HUDEP-2 (cell line): ENCODE results near the gene RALGPS2.

Experiments used
- DNase-seq, 76 experiments: peaks; one replicate each; lab custom pipeline; 2025; ENCODE audit not compliant: unreplicated experiment in 76 of 76; lab: John Stamatoyannopoulos, UW

The RALGPS2 gene

DNA sequence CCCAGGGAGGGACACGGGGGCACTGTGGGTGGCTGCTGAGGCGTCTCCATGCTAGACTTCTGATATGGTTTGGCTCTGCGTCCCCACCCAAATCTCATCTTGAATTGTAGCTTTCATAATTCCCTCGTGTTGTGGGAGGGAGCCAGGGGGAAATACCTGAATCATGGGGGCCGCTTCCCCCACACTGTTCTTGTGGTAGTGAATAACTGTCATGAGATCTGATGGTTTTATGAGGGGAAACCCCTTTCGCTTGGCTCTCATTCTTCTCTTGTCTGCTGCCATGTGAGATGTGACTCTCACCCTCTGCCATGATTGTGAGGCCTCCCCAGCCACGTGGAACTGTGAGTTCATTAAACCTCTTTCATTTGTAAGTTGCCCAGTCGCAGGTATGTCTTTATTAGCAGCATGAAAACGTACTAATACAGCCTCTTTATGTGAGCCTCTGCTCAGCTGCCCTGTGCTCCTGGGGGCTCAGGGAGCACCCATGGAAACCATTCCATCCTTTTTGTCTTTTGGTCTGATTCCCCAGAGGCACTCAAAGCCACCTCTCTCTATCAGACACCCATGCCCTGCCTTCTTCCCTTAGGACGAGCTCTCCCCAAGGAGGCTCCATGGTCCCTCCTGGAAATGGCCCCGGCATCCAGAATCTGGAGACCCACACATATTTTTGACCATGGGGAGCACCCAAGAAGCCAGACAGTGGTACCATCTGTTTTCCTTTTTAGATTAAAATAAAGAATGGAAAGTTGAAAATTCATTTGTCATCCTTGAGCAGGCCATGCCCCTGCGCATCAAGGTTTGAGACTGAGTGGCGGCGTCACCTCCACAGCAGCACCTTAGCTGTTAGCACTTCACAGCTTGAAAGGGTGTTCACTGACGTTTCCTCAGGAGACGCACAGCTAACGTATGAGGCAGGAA lies 234.8 kb downstream of the RALGPS2 start:
- no peak for DNase-seq

DNA sequence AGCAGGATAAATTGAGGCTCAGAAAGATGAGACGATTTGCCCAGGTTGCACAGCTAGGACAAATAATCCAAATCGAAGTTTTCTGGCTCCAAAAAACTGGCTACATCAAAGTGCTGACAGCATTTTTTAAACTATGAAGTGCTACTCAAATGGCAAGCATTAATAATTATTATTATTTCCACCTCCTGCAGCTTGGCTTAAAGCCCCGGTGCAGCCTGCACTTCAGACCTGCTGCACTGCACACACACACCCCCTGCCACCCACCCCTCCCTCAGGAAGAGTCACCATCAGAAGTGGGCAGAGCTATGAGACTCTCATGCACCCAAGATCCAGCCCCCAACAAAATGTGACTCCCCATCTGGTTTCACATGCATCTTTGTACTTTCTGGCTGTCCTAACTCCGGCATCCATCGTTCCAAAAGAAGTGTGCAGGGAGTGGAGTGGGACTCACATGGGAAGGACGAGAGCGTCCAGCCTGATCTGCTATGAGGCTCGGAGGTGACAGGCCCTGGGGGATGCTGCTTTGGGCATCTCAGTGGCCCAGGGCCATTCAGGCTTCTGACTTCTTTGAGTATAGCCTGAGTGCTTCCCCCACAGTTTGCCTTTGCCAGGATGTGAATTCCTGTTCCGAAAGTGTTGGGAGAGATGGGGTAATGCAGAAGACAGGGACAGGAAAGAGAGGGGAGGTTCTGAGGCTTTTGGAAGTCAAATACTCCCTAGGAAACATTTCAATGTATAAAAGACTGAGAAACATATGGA lies 235.6 kb downstream of the RALGPS2 start:
- DNase-seq, result no peak

DNA sequence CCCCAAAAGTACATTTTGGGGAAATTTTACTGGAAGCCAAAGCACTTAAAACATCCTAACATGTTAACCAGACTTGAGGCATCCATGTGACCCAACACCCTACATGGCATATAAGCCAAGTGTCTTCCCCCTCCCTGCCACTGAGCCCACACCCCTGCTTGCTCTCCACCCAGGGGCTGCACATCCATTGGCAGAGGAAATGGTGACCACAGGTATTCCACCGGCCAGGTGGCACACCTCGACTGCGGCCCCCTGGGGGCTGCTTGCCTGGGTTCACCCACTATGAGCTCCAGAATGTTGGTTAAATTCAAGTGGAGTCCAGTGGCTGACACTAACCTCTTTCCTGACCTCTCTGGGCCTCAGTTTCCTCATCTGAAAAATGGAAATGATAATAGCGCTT lies 236.3 kb downstream of the RALGPS2 start:
- DNase-seq, result no peak

DNA sequence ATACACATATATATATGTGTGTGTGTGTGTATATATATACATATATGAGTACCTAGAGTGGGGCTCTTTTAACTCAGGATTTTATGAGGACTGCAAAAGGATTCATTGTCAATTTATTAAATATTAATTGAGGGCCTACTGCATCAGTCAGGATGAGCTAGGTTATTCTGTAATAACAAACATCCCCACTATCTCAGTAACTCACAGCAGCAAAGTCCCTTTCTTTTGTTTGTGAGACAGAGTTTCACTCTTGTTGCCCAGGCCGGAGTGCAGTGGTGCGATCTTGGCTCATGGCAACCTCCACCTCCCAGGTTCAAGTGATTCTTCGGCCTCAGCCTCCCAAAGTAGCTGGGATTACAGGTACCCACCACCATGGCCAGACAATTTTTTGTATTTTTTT lies 236.8 kb downstream of the RALGPS2 start:
- DNase-seq, result no peak

DNA sequence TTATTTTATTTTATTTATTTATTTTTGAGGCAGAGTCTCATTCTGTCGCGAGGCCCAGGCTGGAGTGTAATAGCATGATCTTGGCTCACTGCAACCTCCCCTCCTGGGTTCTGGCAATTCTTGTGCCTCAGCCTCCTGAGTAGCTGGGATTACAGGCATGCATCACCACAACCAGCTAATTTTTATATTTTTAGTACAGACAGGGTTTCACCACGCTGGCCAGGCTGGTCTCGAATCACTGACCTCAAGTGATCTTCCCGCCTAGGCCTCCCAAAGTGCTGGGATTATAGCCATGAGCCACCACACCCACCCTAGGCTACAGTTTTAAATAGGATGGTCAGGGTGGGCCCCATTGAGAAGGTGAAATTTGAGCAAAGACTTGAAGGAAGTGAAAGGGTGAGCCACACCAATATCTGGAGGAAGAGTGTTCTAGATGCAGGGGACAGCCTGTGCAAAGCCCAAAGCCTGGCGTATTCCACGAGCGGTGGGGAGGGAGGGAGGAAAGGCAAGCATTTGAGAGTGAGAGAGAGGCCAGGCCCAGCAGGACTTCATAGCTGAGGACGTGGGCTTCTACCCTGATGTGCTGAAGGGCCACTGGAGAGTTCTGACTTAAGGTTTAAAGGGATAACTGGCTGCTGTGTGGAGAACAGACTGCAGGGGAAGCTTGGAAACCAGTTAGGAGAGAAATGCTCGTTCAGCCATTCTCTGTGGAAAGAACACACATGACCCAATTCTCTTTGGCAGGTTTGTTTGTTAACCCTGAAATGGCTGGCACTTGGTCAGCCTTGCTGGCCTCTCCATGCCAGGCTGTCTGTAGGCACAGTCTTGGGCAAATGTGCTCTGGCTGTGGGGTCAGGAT lies 238.0 kb downstream of the RALGPS2 start:
- DNase-seq, result no peak

DNA sequence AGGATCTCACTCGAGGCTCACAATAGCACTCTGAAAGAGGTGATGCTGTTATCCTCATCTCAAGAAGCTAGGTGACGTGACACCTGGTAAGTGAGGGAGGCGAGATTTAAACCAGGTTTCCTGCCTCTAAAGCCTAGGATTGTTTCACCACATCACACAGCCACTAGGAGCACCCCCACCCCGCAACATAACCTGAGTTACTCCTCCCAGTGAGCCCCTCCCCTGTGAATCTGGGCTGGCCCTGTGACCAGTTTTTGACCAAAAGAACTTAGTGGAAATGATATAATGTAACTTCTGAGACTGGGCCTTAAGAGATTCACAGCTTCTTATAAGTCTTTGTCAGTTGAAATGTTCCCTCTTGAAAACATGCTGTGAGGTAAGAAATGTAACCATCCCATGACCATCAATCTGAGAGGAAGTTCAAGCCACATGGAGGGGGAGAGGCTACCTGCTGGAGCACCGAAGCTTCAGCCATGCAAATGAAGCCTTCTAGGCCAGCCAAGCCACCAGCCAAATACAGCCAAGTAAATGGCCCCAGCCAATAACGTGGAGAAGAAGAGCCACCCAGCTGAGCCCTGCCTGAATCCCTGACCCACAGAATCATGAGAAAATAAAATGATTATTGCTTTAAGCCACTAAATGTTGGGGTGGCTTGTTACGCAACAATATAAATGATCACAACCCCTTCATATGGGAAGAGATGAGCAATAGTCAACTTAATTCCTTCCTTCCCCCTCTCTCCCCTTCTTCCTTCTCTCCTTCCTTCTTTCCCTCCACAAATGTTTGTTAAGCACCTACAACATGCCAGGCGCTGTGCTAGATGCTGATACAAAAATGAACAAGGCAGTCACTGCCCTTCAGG lies 239.7 kb downstream of the RALGPS2 start:
- DNase-seq, result no peak

DNA sequence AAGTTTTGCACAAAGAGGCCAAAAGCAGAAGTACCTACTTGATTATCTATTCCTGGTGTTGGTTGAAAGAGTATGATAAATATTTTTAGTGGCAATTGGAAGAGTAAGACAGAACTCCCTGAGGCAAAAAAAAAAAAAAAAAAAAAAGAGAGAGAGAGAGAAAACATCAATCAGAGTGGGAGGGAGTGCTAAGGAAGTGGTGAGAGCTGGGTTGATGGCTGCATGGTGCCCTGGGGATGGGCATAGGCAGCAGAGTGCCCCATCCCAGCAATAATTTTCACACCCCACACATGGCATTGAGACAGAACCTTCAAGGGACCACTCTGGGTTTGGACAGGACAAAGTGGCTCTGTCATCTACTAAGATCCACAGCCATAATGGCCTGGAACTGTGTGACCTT lies 241.3 kb downstream of the RALGPS2 start:
- no peak for DNase-seq

DNA sequence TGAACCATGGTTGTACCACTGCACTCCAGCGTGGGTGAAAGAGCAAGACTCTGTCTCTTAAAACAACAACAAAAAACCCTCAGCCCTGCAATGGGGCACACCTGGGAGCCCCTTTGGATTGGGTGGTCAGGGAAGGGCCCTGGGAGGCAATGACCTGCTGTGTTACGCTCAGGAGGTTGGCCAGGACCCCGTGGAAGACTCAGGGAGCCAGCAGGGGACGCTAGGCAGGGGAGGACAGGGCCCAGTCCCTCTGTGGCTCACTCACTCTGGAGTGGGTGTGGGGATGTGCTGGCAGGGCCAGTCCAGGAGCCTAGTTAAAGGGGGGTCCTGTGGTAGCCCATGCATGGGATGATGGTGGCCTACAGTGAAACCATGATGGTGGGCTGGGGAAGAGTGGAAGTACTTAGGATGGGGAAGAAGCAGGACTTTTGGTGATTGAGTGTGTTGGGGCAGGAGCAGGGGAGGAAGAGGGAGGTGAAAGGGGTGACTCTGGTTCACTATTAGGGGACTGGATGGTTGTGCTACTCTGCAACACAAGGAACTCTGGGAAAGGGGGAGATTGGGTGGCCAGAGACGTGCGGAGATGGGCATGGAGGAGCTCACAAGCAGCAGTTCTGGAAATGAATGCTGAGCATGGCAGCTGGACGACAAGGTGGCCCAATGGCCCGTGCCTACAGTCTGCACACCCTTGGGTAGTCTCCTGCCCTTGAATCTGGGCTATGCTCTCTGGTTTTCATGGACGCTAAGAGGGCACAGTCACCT lies 244.4 kb downstream of the RALGPS2 start:
- DNase-seq, result no peak

DNA sequence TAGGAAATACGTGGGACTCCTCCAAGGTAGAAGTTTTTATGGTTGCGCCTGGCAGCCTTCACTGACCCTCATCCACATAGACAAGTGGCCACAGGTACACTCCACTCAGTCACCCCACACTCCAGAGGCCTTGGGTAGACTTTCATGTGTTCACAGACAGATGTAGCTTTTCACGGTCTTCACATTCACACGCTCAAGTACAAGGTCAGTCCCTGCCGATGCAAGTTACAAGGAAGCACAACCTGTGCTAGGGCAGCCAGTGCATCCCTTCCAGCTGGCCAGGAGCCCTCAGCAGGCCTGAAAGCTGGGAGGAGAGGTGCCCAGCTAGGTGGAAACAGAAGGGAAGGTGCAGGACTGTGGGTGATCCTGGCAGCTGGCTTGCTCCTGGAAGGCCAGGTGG lies 245.1 kb downstream of the RALGPS2 start:
- no peak for DNase-seq
